GM23338 (cell line): ENCODE results near the gene MRPL24. TPM values are rescaled to one million over a fixed set of nuclear protein-coding genes. Genes with fewer than 3 reads are reported as not detected.

ENCODE experiments used
- ATAC-seq: fragments of 200-7000 bp; cut with Tn5 transposase; 3 replicates; pipeline ENCODE4 v1.9.1; 2020
- DNase-seq: peaks from one replicate; pipeline ENCODE4 v3.0.0-alpha.2; 2015; ENCODE audit warnings: low spot score
- H2AFZ ChIP-seq: fragments of 200-600 bp; sonication (generic); 2 replicates; pipeline ENCODE4 v1.8.0; 2016; ENCODE audit warnings: antibody characterized with exemption, mild to moderate bottlenecking, moderate library complexity
- H3F3A ChIP-seq: fragments of 200-600 bp; sonication (generic); replicated peaks from 2 replicates; pipeline ENCODE4 v1.8.0; 2017; ENCODE audit warnings: antibody characterized with exemption, mixed run types, low read depth
- H3K27ac ChIP-seq: fragments of 200-600 bp; sonication (generic); 2 replicates; pipeline ENCODE4 v1.6.1; 2016; ENCODE audit warnings: low read depth
- H3K27me3 ChIP-seq: fragments of 200-600 bp; sonication (generic); 2 replicates; pipeline ENCODE4 v1.8.0; 2016; ENCODE audit warnings: mild to moderate bottlenecking, mixed run types, moderate library complexity; ENCODE audit not compliant: insufficient read depth
- H3K36me3 ChIP-seq: fragments of 200-600 bp; sonication (generic); 2 replicates; pipeline ENCODE4 v1.8.0; 2016; ENCODE audit warnings: mild to moderate bottlenecking; ENCODE audit not compliant: insufficient read depth
- H3K4me1 ChIP-seq: fragments of 200-600 bp; sonication (generic); 2 replicates; pipeline ENCODE4 v1.8.0; 2016; ENCODE audit warnings: mild to moderate bottlenecking, moderate library complexity; ENCODE audit not compliant: insufficient read depth
- H3K4me2 ChIP-seq: fragments of 200-600 bp; sonication (generic); 2 replicates; pipeline ENCODE4 v1.7.1; 2017; ENCODE audit warnings: mixed run types
- H3K4me3 ChIP-seq: fragments of 200-600 bp; sonication (generic); 2 replicates; pipeline ENCODE4 v1.6.1; 2016; ENCODE audit warnings: mixed run types
- H3K79me2 ChIP-seq: fragments of 200-600 bp; sonication (generic); replicated peaks from 2 replicates; pipeline ENCODE4 v1.8.0; 2017; ENCODE audit warnings: mild to moderate bottlenecking; ENCODE audit not compliant: insufficient read depth
- H3K9me2 ChIP-seq: fragments of 200-600 bp; sonication (generic); 2 replicates; pipeline ENCODE4 v1.8.0; 2017; ENCODE audit not compliant: insufficient read depth
- H4K20me1 ChIP-seq: fragments of 200-600 bp; sonication (generic); replicated peaks from 2 replicates; pipeline ENCODE4 v1.8.0; 2017; ENCODE audit warnings: mild to moderate bottlenecking; ENCODE audit not compliant: insufficient read depth
- H3K27ac Mint-ChIP-seq: 2 replicates; pipeline ENCODE4 v1.8.0; 2020; ENCODE audit warnings: inconsistent platforms, mild to moderate bottlenecking, moderate library complexity, mixed read lengths
- H3K27me3 Mint-ChIP-seq: 3 replicates; pipeline ENCODE4 v1.8.0; 2022; ENCODE audit warnings: low read depth, mild to moderate bottlenecking, moderate library complexity, mixed read lengths, inconsistent platforms; ENCODE audit not compliant: insufficient read depth, poor library complexity
- H3K36me3 Mint-ChIP-seq: 3 replicates; pipeline ENCODE4 v1.8.0; 2021; ENCODE audit warnings: low read depth, mild to moderate bottlenecking, inconsistent platforms, moderate library complexity, mixed read lengths
- H3K4me1 Mint-ChIP-seq: 3 replicates; pipeline ENCODE4 v1.8.0; 2020; ENCODE audit warnings: mild to moderate bottlenecking, inconsistent platforms, mixed read lengths
- H3K4me3 Mint-ChIP-seq: 3 replicates; pipeline ENCODE4 v1.8.0; 2021; ENCODE audit warnings: moderate library complexity, mild to moderate bottlenecking, inconsistent platforms, mixed read lengths
- H3K9me3 Mint-ChIP-seq: 3 replicates; pipeline ENCODE4 v1.8.0; 2020; ENCODE audit warnings: moderate library complexity, mild to moderate bottlenecking, inconsistent platforms, mixed read lengths
- CREB1 ChIP-seq: fragments of 250-450 bp; sonication (Bioruptor Pico); IDR thresholded peaks from 2 replicates; pipeline ENCODE4 v1.5.0; 2020; ENCODE audit warnings: low read depth, mild to moderate bottlenecking, moderate library complexity
- ETS1 ChIP-seq: IDR thresholded peaks from 2 replicates; pipeline ENCODE4 v1.6.1; 2016; ENCODE audit warnings: antibody characterized with exemption
- EZH2phosphoT487 ChIP-seq: fragments of 200-600 bp; sonication (generic); IDR thresholded peaks from one replicate; pipeline ENCODE4 v1.8.1; 2018; ENCODE audit warnings: antibody characterized with exemption; ENCODE audit not compliant: unreplicated experiment
- POLR2AphosphoS5 ChIP-seq: IDR thresholded peaks from 2 replicates; pipeline ENCODE4 v1.6.1; 2016; ENCODE audit warnings: antibody characterized with exemption, low read depth
- REST ChIP-seq: IDR thresholded peaks from one replicate; pipeline ENCODE4 v1.6.1; 2018; ENCODE audit warnings: antibody characterized with exemption; ENCODE audit not compliant: unreplicated experiment
- ZNF331 ChIP-seq: fragments of 250-450 bp; sonication (Bioruptor Pico); IDR thresholded peaks from 2 replicates; pipeline ENCODE4 v1.5.0; 2020; ENCODE audit warnings: low read depth, mild to moderate bottlenecking, moderate library complexity
- polyA plus RNA-seq: library from polyadenylated mRNA; unstranded; fragments of >200 nt; fragmentation: Nextera tagmentation; extraction: Ambion mirVana; gene quantifications from 2 replicates; pipeline ENCODE4 v1.2.1, GENCODE V29; 2016
- total RNA-seq: library from RNA; depleted of rRNA; stranded (reverse); fragments of >200 nt; shearing (Covaris generic); gene quantifications from 2 replicates; pipeline ENCODE4 v1.2.3, GENCODE V29; 2014
- TF ChIP-seq, protein P1 (sequence below), 2 experiments: fragments of 200-600 bp in 1 of 2; sonication (generic) in 1 of 2; conservative IDR thresholded peaks; 2 replicates each; pipeline versions ENCODE4 v1.5.1 to v1.6.1; 2016 to 2017; ENCODE audit warnings: antibody characterized with exemption in 2 of 2, low read depth in 2 of 2, mild to moderate bottlenecking in 2 of 2, moderate library complexity in 1 of 2
- TF ChIP-seq, protein P2 (sequence below): fragments of 250-450 bp; sonication (Bioruptor Pico); IDR thresholded peaks from 2 replicates; pipeline ENCODE4 v1.5.0; 2020; ENCODE audit warnings: mild to moderate bottlenecking, moderate library complexity

Gene MRPL24
- total and polyA plus RNA-seq, 2 experiments from 2014 or later: 18.8 to 45.7 TPM

GRCh38 chr1:156691665-156692440 lies 49.0 kb downstream of the MRPL24 start:
- peak; percentile 76 for DNase-seq
- Histone ChIP-seq H3K27ac (peak overlapping the region; percentile 96), H4K20me1 (no peaks in the 10 kb centered on the region), H3K79me2 (no peaks in the 10 kb centered on the region), H3K4me2 (peak overlapping the region; percentile 89), H2AFZ (no peak overlapping the region), H3F3A (peaks cover 36% of the 10 kb centered on the region), H3K36me3 (no peaks in the 10 kb centered on the region), H3K4me3 (peak overlapping the region; percentile 51), H3K9me2 (no peaks in the 10 kb centered on the region), H3K27me3 (peaks cover 22% of the 10 kb centered on the region), H3K4me1 (peaks cover 53% of the 10 kb centered on the region)
- H3K9me3 Mint-ChIP-seq: no peaks in the 10 kb centered on the region; the same call in 2 of the 3 replicates
- peaks cover 62% of the 10 kb centered on the region for H3K4me1 Mint-ChIP-seq
- peak; percentile 11 for ATAC-seq
- peaks cover 22% of the 10 kb centered on the region for H3K27me3 Mint-ChIP-seq
- TF ChIP-seq, protein P1, sequence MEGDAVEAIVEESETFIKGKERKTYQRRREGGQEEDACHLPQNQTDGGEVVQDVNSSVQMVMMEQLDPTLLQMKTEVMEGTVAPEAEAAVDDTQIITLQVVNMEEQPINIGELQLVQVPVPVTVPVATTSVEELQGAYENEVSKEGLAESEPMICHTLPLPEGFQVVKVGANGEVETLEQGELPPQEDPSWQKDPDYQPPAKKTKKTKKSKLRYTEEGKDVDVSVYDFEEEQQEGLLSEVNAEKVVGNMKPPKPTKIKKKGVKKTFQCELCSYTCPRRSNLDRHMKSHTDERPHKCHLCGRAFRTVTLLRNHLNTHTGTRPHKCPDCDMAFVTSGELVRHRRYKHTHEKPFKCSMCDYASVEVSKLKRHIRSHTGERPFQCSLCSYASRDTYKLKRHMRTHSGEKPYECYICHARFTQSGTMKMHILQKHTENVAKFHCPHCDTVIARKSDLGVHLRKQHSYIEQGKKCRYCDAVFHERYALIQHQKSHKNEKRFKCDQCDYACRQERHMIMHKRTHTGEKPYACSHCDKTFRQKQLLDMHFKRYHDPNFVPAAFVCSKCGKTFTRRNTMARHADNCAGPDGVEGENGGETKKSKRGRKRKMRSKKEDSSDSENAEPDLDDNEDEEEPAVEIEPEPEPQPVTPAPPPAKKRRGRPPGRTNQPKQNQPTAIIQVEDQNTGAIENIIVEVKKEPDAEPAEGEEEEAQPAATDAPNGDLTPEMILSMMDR (conservative IDR thresholded peaks at IDR 0.05; ENCODE audit: low read depth in 2 of 2): peak; percentile 28 to 34; a peak in 2 of 4 replicates
- TF ChIP-seq EZH2phosphoT487 (no peak), REST (no peak), POLR2AphosphoS5 (0 out of 2 replicates have a peak, but pooled peaks have one; percentile 21), CREB1 (CRISPR knock-in tag) (no peak), ZNF331 (CRISPR knock-in tag) (no peak), ETS1 (no peak)
- TF ChIP-seq, protein P2, sequence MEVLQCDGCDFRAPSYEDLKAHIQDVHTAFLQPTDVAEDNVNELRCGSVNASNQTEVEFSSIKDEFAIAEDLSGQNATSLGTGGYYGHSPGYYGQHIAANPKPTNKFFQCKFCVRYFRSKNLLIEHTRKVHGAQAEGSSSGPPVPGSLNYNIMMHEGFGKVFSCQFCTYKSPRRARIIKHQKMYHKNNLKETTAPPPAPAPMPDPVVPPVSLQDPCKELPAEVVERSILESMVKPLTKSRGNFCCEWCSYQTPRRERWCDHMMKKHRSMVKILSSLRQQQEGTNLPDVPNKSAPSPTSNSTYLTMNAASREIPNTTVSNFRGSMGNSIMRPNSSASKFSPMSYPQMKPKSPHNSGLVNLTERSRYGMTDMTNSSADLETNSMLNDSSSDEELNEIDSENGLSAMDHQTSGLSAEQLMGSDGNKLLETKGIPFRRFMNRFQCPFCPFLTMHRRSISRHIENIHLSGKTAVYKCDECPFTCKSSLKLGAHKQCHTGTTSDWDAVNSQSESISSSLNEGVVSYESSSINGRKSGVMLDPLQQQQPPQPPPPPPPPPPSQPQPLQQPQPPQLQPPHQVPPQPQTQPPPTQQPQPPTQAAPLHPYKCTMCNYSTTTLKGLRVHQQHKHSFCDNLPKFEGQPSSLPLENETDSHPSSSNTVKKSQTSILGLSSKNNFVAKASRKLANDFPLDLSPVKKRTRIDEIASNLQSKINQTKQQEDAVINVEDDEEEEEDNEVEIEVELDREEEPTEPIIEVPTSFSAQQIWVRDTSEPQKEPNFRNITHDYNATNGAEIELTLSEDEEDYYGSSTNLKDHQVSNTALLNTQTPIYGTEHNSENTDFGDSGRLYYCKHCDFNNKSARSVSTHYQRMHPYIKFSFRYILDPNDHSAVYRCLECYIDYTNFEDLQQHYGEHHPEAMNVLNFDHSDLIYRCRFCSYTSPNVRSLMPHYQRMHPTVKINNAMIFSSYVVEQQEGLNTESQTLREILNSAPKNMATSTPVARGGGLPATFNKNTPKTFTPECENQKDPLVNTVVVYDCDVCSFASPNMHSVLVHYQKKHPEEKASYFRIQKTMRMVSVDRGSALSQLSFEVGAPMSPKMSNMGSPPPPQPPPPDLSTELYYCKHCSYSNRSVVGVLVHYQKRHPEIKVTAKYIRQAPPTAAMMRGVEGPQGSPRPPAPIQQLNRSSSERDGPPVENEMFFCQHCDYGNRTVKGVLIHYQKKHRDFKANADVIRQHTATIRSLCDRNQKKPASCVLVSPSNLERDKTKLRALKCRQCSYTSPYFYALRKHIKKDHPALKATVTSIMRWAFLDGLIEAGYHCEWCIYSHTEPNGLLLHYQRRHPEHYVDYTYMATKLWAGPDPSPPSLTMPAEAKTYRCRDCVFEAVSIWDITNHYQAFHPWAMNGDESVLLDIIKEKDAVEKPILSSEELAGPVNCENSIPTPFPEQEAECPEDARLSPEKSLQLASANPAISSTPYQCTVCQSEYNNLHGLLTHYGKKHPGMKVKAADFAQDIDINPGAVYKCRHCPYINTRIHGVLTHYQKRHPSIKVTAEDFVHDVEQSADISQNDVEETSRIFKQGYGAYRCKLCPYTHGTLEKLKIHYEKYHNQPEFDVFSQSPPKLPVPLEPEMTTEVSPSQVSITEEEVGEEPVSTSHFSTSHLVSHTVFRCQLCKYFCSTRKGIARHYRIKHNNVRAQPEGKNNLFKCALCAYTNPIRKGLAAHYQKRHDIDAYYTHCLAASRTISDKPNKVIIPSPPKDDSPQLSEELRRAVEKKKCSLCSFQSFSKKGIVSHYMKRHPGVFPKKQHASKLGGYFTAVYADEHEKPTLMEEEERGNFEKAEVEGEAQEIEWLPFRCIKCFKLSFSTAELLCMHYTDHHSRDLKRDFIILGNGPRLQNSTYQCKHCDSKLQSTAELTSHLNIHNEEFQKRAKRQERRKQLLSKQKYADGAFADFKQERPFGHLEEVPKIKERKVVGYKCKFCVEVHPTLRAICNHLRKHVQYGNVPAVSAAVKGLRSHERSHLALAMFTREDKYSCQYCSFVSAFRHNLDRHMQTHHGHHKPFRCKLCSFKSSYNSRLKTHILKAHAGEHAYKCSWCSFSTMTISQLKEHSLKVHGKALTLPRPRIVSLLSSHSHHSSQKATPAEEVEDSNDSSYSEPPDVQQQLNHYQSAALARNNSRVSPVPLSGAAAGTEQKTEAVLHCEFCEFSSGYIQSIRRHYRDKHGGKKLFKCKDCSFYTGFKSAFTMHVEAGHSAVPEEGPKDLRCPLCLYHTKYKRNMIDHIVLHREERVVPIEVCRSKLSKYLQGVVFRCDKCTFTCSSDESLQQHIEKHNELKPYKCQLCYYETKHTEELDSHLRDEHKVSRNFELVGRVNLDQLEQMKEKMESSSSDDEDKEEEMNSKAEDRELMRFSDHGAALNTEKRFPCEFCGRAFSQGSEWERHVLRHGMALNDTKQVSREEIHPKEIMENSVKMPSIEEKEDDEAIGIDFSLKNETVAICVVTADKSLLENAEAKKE: peak; percentile 44; the same call in 1 of the 2 replicates
- peak overlapping the region; percentile 55 for H3K4me3 Mint-ChIP-seq
- no peaks in the 10 kb centered on the region; the same call in 2 of the 3 replicates for H3K36me3 Mint-ChIP-seq
- H3K27ac Mint-ChIP-seq: peak overlapping the region; percentile 85
